SK-N-SH treated with all-trans-retinoic acid at 6 μM for 48 hours (cell line): Measurements from ENCODE around the gene IRGM.
"Not testable (repeated sequence)": the region's sequence is repeated elsewhere in the genome, so short reads cannot be mapped to it uniquely, and the experiment has no call there.

Source experiments
- ARNTL ChIP-seq: fragments of 450-650 bp; formaldehyde crosslinking; IDR thresholded peaks from 2 replicates; pipeline ENCODE4 v1.5.0; 2020; ENCODE audit warnings: low read depth, mild to moderate bottlenecking, moderate library complexity, borderline replicate concordance
- CSDC2 ChIP-seq: fragments of 250-450 bp; sonication (Bioruptor Pico); IDR thresholded peaks from 2 replicates; pipeline ENCODE4 v1.5.0; 2020; ENCODE audit warnings: mild to moderate bottlenecking, moderate library complexity
- ESRRG ChIP-seq: fragments of 250-450 bp; sonication (Bioruptor Pico); IDR thresholded peaks from 2 replicates; pipeline ENCODE4 v1.6.1; 2021; ENCODE audit warnings: mild to moderate bottlenecking
- ISL1 ChIP-seq: fragments of 250-450 bp; sonication (Bioruptor Pico); IDR thresholded peaks from 2 replicates; pipeline ENCODE4 v2.1.2; 2022; ENCODE audit warnings: mild to moderate bottlenecking, moderate library complexity
- OSR1 ChIP-seq: fragments of 250-450 bp; sonication (Bioruptor Pico); IDR thresholded peaks from 2 replicates; pipeline ENCODE4 v1.8.0; 2022; ENCODE audit warnings: moderate library complexity, mild to moderate bottlenecking, inconsistent platforms
- PATZ1 ChIP-seq: fragments of 250-450 bp; sonication (Bioruptor Pico); IDR thresholded peaks from 2 replicates; pipeline ENCODE4 v1.8.0; 2020; ENCODE audit warnings: mild to moderate bottlenecking, moderate library complexity, borderline replicate concordance
- POU6F1 ChIP-seq: fragments of 250-450 bp; sonication (Bioruptor Pico); IDR thresholded peaks from 2 replicates; pipeline ENCODE4 v1.8.0; 2021; ENCODE audit warnings: low read depth, mild to moderate bottlenecking, moderate library complexity, borderline replicate concordance
- SNAI2 ChIP-seq: fragments of 250-450 bp; sonication (Bioruptor Pico); IDR thresholded peaks from 2 replicates; pipeline ENCODE4 v1.5.0; 2020; ENCODE audit warnings: mild to moderate bottlenecking, moderate library complexity
- TOX ChIP-seq: fragments of 250-450 bp; sonication (Bioruptor Pico); IDR thresholded peaks from 2 replicates; pipeline ENCODE4 v1.8.0; 2021; ENCODE audit warnings: mild to moderate bottlenecking, moderate library complexity, borderline replicate concordance
- TSHZ2 ChIP-seq: fragments of 250-450 bp; sonication (Bioruptor Pico); IDR thresholded peaks from 2 replicates; pipeline ENCODE4 v1.5.0; 2020; ENCODE audit warnings: mild to moderate bottlenecking, moderate library complexity
- ZNF70 ChIP-seq: fragments of 450-650 bp; formaldehyde crosslinking; IDR thresholded peaks from 2 replicates; pipeline ENCODE4 v1.5.0; 2020; ENCODE audit warnings: mild to moderate bottlenecking, moderate library complexity
- ZNF8 ChIP-seq: fragments of 450-650 bp; formaldehyde crosslinking; IDR thresholded peaks from 2 replicates; pipeline ENCODE4 v1.5.0; 2020; ENCODE audit warnings: mild to moderate bottlenecking, moderate library complexity

- not testable (repeated sequence) for TF ChIP-seq TOX; ARNTL (CRISPR knock-in tag); SNAI2 (CRISPR knock-in tag); ISL1 (CRISPR knock-in tag); ESRRG (CRISPR knock-in tag); ZNF8; OSR1; POU6F1 (CRISPR knock-in tag); PATZ1 (CRISPR knock-in tag); ZNF70 (CRISPR knock-in tag); CSDC2 (CRISPR knock-in tag); TSHZ2 (CRISPR knock-in tag)
Measured at GRCh38 chr5:150845185-150845859, 999 bp upstream of the IRGM start.
